A549 (cell line): ENCODE data around the gene PPP1R2. TPM values are rescaled to one million over a fixed set of nuclear protein-coding genes. Genes with fewer than 3 reads are reported as not detected.
A peak's percentile ranks its signal among the peaks of the same experiment; 100 is the strongest.
"Not testable (repeated sequence)": the region's sequence is repeated elsewhere in the genome, so short reads cannot be mapped to it uniquely, and the experiment has no call there.

Experiments used
- ATAC-seq, 2 experiments: fragments of 200-7000 bp in 1 of 2; fragments of >200 bp in 1 of 2; cut with Nextera tagmentation in 1 of 2; cut with Tn5 transposase in 1 of 2; 3 replicates each; pipeline versions ENCODE4 v1.8.0 to v1.9.1; 2018 to 2020; ENCODE audit warnings: mild to moderate bottlenecking in 1 of 2, moderate library complexity in 1 of 2
- CTCF ChIA-PET: fragments of 300-600 bp; sonication (Branson Sonifier 250); formaldehyde crosslinking; extraction: SDS; loops from one replicate; lab custom pipeline; 2021; ENCODE audit warnings: antibody characterized with exemption, inconsistent platforms; lab: Yijun Ruan, JAX
- POLR2A ChIA-PET: fragments of 350-600 bp; formaldehyde crosslinking; extraction: SDS; loops from one replicate; lab custom pipeline; 2021; ENCODE audit warnings: antibody characterized with exemption, inconsistent platforms; lab: Yijun Ruan, JAX
- DNase-seq, 2 experiments: peaks; one replicate each; pipeline versions ENCODE4 v3.0.0 to v3.0.0-alpha.2; 2011 to 2016; ENCODE audit warnings: low read depth in 1 of 2, low spot score in 1 of 2
- FAIRE-seq: peaks from 2 replicates; lab custom pipeline; 2011; peaks lifted over from hg19 to GRCh38; lab: Jason Lieb, UNC
- H3K27ac ChIP-seq, 2 experiments: fragments of >200 bp; sonication (Bioruptor Twin); formaldehyde crosslinking; 3 replicates each; pipeline ENCODE4 v1.5.1; 2016 to 2017
- H3K4me1 ChIP-seq: fragments of >200 bp; sonication (Bioruptor Twin); formaldehyde crosslinking; 3 replicates; pipeline ENCODE4 v1.6.1; 2016
- H3K4me2 ChIP-seq: fragments of >200 bp; sonication (Bioruptor Twin); formaldehyde crosslinking; 3 replicates; pipeline ENCODE4 v1.6.1; 2016
- H3K4me3 ChIP-seq: fragments of >200 bp; sonication (Bioruptor Twin); formaldehyde crosslinking; 3 replicates; pipeline ENCODE4 v1.5.1; 2016
- H3K9me3 ChIP-seq: fragments of >200 bp; sonication (Bioruptor Twin); formaldehyde crosslinking; 3 replicates; pipeline ENCODE4 v1.6.1; 2016
- BCL3 ChIP-seq: fragments of >200 bp; sonication (Bioruptor Twin); formaldehyde crosslinking; IDR thresholded peaks from 3 replicates; pipeline ENCODE4 v1.6.1; 2016
- CHD4 ChIP-seq: fragments of 200-600 bp; sonication (generic); IDR thresholded peaks from 2 replicates; pipeline ENCODE4 v1.6.1; 2016; ENCODE audit warnings: antibody characterized with exemption, mild to moderate bottlenecking, borderline replicate concordance
- E2F6 ChIP-seq: IDR thresholded peaks from 2 replicates; pipeline ENCODE4 v1.6.1; 2012; ENCODE audit warnings: low read depth, borderline replicate concordance
- EHF ChIP-seq: fragments of 250-450 bp; sonication (Bioruptor Pico); IDR thresholded peaks from 2 replicates; pipeline ENCODE4 v1.5.0; 2020; ENCODE audit warnings: mild to moderate bottlenecking
- ELK1 ChIP-seq: fragments of 150-350 bp; IDR thresholded peaks from 2 replicates; pipeline ENCODE4 v1.6.1; 2014; ENCODE audit warnings: low read depth, mild to moderate bottlenecking, low read length
- ESRRA ChIP-seq: fragments of 150-350 bp; IDR thresholded peaks from 2 replicates; pipeline ENCODE4 v1.6.1; 2014; ENCODE audit warnings: mild to moderate bottlenecking, low read length, borderline replicate concordance
- FOSB ChIP-seq: fragments of 250-450 bp; sonication (Bioruptor Pico); IDR thresholded peaks from 2 replicates; pipeline ENCODE4 v1.5.0; 2020; ENCODE audit warnings: mild to moderate bottlenecking, moderate library complexity
- HDAC2 ChIP-seq: fragments of 200-600 bp; sonication (generic); IDR thresholded peaks from 2 replicates; pipeline ENCODE4 v1.6.1; 2016
- HOXA7 ChIP-seq: fragments of 250-450 bp; sonication (Bioruptor Pico); IDR thresholded peaks from 2 replicates; pipeline ENCODE4 v1.5.0; 2020; ENCODE audit warnings: mild to moderate bottlenecking, moderate library complexity
- HOXB5 ChIP-seq: fragments of 250-450 bp; sonication (Bioruptor Pico); IDR thresholded peaks from 2 replicates; pipeline ENCODE4 v1.5.0; 2020; ENCODE audit warnings: mild to moderate bottlenecking, moderate library complexity
- NPAS2 ChIP-seq: fragments of 250-450 bp; sonication (Bioruptor Pico); IDR thresholded peaks from 2 replicates; pipeline ENCODE4 v1.8.0; 2022; ENCODE audit warnings: mild to moderate bottlenecking, moderate library complexity, borderline replicate concordance
- NR3C1 ChIP-seq: fragments of >200 bp; sonication (Bioruptor Twin); formaldehyde crosslinking; IDR thresholded peaks from 3 replicates; pipeline ENCODE4 v1.6.1; 2017
- PHF8 ChIP-seq: fragments of 200-600 bp; sonication (generic); IDR thresholded peaks from 2 replicates; pipeline ENCODE4 v1.6.1; 2016; ENCODE audit warnings: low read depth, mild to moderate bottlenecking, antibody characterized with exemption, moderate library complexity, borderline replicate concordance
- TP53 ChIP-seq: fragments of 250-450 bp; sonication (Bioruptor Pico); IDR thresholded peaks from 2 replicates; pipeline ENCODE4 v1.5.0; 2021; ENCODE audit warnings: mild to moderate bottlenecking, moderate library complexity
- USF2 ChIP-seq: fragments of 450-650 bp; IDR thresholded peaks from 2 replicates; pipeline ENCODE4 v1.6.1; 2014; ENCODE audit warnings: antibody characterized with exemption
- ZNF302 ChIP-seq: fragments of 250-450 bp; sonication (Bioruptor Pico); IDR thresholded peaks from 2 replicates; pipeline ENCODE4 v1.9.0; 2021; ENCODE audit warnings: inconsistent platforms, mild to moderate bottlenecking, moderate library complexity
- WGBS: methylation state at CpG from one replicate; pipeline ENCODE4 v1.1.6; 2017; ENCODE audit errors: missing lambda C conversion rate; 5-methylcytosine and 5-hydroxymethylcytosine counted together
- polyA plus RNA-seq, 4 experiments: library from polyadenylated mRNA; depleted of rRNA in 3 of 4; stranded (reverse); fragments of >200 nt; fragmentation: RNase III in 1 of 4; extraction: RNeasy Plus Mini Kit Qiagen cat#74134 plus additional on column Dnase treatment in 1 of 4; gene quantifications; 2 replicates in 3 of 4; 3 replicates in 1 of 4; pipeline ENCODE4 v1.2.3, GENCODE V29; 2011 to 2017

Gene PPP1R2
- polyA plus RNA-seq, 2 of the 4 experiments (the other 2 are of a cell fraction), result 13.4 to 47.3 TPM

- WGBS, result 88% methylated on average over 1 of the region's 1 CpG
Observed at GRCh38 chr3:195514610-195515235, 28.4 kb downstream of the PPP1R2 start.

GRCh38 chr3:195512798-195513345 is 30.3 kb downstream of the PPP1R2 start:
- no peak for ATAC-seq
- Histone ChIP-seq H3K9me3 (no peaks in the 10 kb centered on the region), H3K4me2 (no peak overlapping the region), H3K4me1 (no peaks in the 10 kb centered on the region), H3K27ac (no peak overlapping the region)
- no peak for FAIRE-seq
- DNase-seq, result no peak
- 91% methylated on average over 7 of the region's 7 CpGs for WGBS
- ChIA-PET POLR2A (no interaction called here), CTCF (no interaction called here)
- no peak for TF ChIP-seq NPAS2 (CRISPR knock-in tag)
- TF ChIP-seq ESRRA, result no peak
- no peak for TF ChIP-seq HOXA7 (CRISPR knock-in tag)
- no peak for TF ChIP-seq FOSB (CRISPR knock-in tag)
- TF ChIP-seq HOXB5 (CRISPR knock-in tag), result no peak
- TF ChIP-seq, all 56 proteins: peak for 0
- no peak overlapping the region for H3K4me3 ChIP-seq

More at GRCh38 chr3:195514610-195515235, 28.4 kb downstream of the PPP1R2 start:
- ATAC-seq, H3K4me3 ChIP-seq, H3K4me1 ChIP-seq, H3K4me2 ChIP-seq, H3K27ac ChIP-seq, DNase-seq, POLR2A ChIA-PET, H3K9me3 ChIP-seq: not testable (repeated sequence)
- peak; percentile 49 for FAIRE-seq
- CTCF ChIA-PET, result interaction anchor here (14.7 kb wide), 1 partner anchor 243 kb away, joined by 186 read pairs; the partner anchor contains the start of gene XXYLT1

- DNase-seq, result no peak
- POLR2A ChIA-PET, result interaction anchor here (0.6 kb wide), 1 partner anchor 69 kb away, joined by 3 read pairs; no protein-coding TSS in a partner anchor
Observed at GRCh38 chr3:195511136-195511535, 32.0 kb downstream of the PPP1R2 start.

GRCh38 chr3:195508185-195508584 is 34.9 kb downstream of the PPP1R2 start:
- WGBS, result 74% methylated on average over 1 of the region's 1 CpG
- FAIRE-seq, result no peak
- no peak overlapping the region for H3K4me3 ChIP-seq
- no peak for DNase-seq
- ATAC-seq, result no peak
- no peaks in the 10 kb centered on the region for H3K4me1 ChIP-seq
- ChIA-PET POLR2A (no interaction called here), CTCF (interaction anchor here (1.1 to 3.3 kb wide), 3 partner anchors 14 to 238 kb away, joined by 3 to 23 read pairs (median 5); partner anchors contain the start of gene XXYLT1)
- no peaks in the 10 kb centered on the region for H3K9me3 ChIP-seq
- no peak overlapping the region for H3K27ac ChIP-seq
- no peak overlapping the region for H3K4me2 ChIP-seq
- TF ChIP-seq ZNF302 (CRISPR knock-in tag) (no peak), E2F6 (no peak), BCL3 (no peak), USF2 (no peak), HDAC2 (no peak), CHD4 (no peak), NR3C1 (no peak)
- TF ChIP-seq, all 56 proteins: peak for 0

More at GRCh38 chr3:195511136-195511535, 32.0 kb downstream of the PPP1R2 start:
- Histone ChIP-seq H3K9me3 (no peaks in the 10 kb centered on the region), H3K27ac (no peak overlapping the region), H3K4me1 (no peaks in the 10 kb centered on the region), H3K4me2 (no peak overlapping the region), H3K4me3 (no peak overlapping the region)
- FAIRE-seq (no peak), ATAC-seq (no peak)
- TF ChIP-seq PHF8 (no peak), EHF (CRISPR knock-in tag) (no peak), BCL3 (no peak), ELK1 (no peak), HOXB5 (CRISPR knock-in tag) (no peak), TP53 (no peak)
- CTCF ChIA-PET, result interaction anchor here (1.3 kb wide), 1 partner anchor 123 kb away, joined by 3 read pairs; no protein-coding TSS in a partner anchor
- 83% methylated on average over 5 of the region's 6 CpGs for WGBS
